ENCODE results near the gene GID8. TPM values are rescaled to one million over a fixed set of nuclear protein-coding genes. Genes with fewer than 3 reads are reported as not detected.

Gene GID8
- total and polyA plus RNA-seq, 9 of the 15 experiments (the other 6 are each of a cell fraction or from before 2014, with no cell fraction given): 7.5 to 31.6 (median 22.2) TPM

DNA sequence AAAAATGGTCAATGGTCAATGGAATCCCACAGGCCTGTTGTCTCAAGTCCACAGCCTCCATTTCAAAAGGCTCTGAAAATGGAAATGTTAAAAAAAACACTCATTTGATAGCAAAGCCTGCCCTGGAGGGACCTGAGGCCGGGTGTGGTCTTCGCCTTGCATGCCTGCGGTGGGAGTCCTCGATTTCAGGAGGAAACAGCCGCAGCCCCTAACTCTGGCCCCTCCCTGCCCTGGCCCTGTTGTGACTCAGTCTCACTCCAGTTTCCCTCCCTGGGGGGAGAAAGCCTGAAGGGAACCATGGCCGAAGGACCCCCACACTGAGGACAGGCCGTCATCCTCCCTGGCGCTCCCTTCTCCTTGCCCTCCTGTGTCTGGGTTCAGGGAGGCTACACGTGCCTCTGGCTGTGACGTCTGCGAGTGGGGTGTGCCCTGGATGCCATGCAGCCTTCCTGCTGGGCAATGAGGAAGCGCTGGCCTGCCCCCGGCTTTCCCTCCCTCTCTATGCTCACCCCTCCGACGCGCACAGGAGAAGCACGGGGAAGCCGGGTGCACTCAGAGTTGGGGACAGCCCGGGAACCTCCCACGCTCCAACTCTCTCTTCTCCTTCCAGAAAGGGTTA is 59.6 kb downstream of the GID8 start:
- Histone ChIP-seq H3K27me3 (ENCODE audit: control insufficient read depth in 2 of 2, insufficient read depth in 2 of 2, low read length in 2 of 2) (peaks cover 59 to 87% of the 10 kb centered on the region in 2 experiments; a peak in 4 of 5 replicates), H3K4me2 (ENCODE audit: insufficient read depth, low read length) (no peak overlapping the region), H4K20me1 (replicated peaks; ENCODE audit: control insufficient read depth, insufficient read depth, low read length) (peaks cover 16% of the 10 kb centered on the region), H3K4me3 (no peak overlapping the region), H3K9ac (ENCODE audit: insufficient read depth in 1 of 2, low read depth in 2 of 2, low read length in 2 of 2) (no peak overlapping the region), H3K27ac (ENCODE audit: extremely low read depth, low read depth, low read length) (no peak overlapping the region), H3K9me1 (ENCODE audit: control insufficient read depth, insufficient read depth, low read length) (no peaks in the 10 kb centered on the region), H3K79me2 (ENCODE audit: control insufficient read depth, insufficient read depth, low read length) (no peaks in the 10 kb centered on the region), H3K9me3 (replicated peaks; ENCODE audit: control insufficient read depth, insufficient read depth, low read depth, low read length) (no peaks in the 10 kb centered on the region), H2AFZ (ENCODE audit: low read depth, low read length) (no peak overlapping the region), H3K36me3 (ENCODE audit: control insufficient read depth, insufficient read depth, low read length) (no peaks in the 10 kb centered on the region), H3K4me1 (replicated peaks in 1 of 2; ENCODE audit: control insufficient read depth in 2 of 2, insufficient read depth in 2 of 2, low read length in 2 of 2) (peaks cover 0 to 12% of the 10 kb centered on the region in 2 experiments; a peak in 2 of 5 replicates)
- DNase-seq (ENCODE audit: extremely low read depth in 1 of 4, low spot score in 3 of 4) (no peak), ATAC-seq (no peak), FAIRE-seq (no peak)
- 2% methylated on average over 16 of the region's 20 CpGs for whole genome bisulfite sequencing (ENCODE audit: insufficient coverage, low coverage, missing lambda C conversion rate)
- intact Hi-C loops (cut with micrococcal nuclease): no loop called here
- no TSS peak for BruUV-seq (replicated peaks)
- ChIA-PET POLR2A (interaction anchor here (0.6 kb wide), 2 partner anchors 117 to 219 kb away, joined by 3 read pairs; no protein-coding TSS in a partner anchor), CTCF (ENCODE audit: low intra/inter-chr PET ratio) (no interaction called here)
- in situ Hi-C loops (cut with MboI): no loop called here
- TF ChIP-seq MED1 (CRISPR knock-in tag; IDR thresholded peaks at IDR 0.05; ENCODE audit: borderline replicate concordance) (no peak), OTX1 (CRISPR knock-in tag; IDR thresholded peaks at IDR 0.05) (no peak), ZNF282 (CRISPR knock-in tag; IDR thresholded peaks at IDR 0.05) (no peak), ZNF174 (CRISPR knock-in tag; IDR thresholded peaks at IDR 0.05) (no peak), U2AF2 (optimal IDR thresholded peaks at IDR 0.05; ENCODE audit: low read depth, low read length) (no peak), COPS2 (conservative IDR thresholded peaks at IDR 0.05) (no peak), POLR2H (tag; IDR thresholded peaks at IDR 0.05; ENCODE audit: low read depth) (no peak), NONO (IDR thresholded peaks at IDR 0.05; ENCODE audit: low read depth in 2 of 2, low read length in 1 of 2) (no peak), ZNF133 (CRISPR knock-in tag; IDR thresholded peaks at IDR 0.05) (no peak), HDAC2 (IDR thresholded peaks at IDR 0.05) (no peak), MCM5 (IDR thresholded peaks at IDR 0.05; ENCODE audit: low read depth) (no peak), ZNF354B (CRISPR knock-in tag; IDR thresholded peaks at IDR 0.05) (no peak), BRD9 (IDR thresholded peaks at IDR 0.05; ENCODE audit: low read depth, partially characterized antibody) (no peak)
- TF ChIP-seq, protein P1, sequence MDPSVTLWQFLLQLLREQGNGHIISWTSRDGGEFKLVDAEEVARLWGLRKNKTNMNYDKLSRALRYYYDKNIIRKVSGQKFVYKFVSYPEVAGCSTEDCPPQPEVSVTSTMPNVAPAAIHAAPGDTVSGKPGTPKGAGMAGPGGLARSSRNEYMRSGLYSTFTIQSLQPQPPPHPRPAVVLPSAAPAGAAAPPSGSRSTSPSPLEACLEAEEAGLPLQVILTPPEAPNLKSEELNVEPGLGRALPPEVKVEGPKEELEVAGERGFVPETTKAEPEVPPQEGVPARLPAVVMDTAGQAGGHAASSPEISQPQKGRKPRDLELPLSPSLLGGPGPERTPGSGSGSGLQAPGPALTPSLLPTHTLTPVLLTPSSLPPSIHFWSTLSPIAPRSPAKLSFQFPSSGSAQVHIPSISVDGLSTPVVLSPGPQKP (CRISPR knock-in tag; IDR thresholded peaks at IDR 0.05): no peak
- TF ChIP-seq, protein P2, sequence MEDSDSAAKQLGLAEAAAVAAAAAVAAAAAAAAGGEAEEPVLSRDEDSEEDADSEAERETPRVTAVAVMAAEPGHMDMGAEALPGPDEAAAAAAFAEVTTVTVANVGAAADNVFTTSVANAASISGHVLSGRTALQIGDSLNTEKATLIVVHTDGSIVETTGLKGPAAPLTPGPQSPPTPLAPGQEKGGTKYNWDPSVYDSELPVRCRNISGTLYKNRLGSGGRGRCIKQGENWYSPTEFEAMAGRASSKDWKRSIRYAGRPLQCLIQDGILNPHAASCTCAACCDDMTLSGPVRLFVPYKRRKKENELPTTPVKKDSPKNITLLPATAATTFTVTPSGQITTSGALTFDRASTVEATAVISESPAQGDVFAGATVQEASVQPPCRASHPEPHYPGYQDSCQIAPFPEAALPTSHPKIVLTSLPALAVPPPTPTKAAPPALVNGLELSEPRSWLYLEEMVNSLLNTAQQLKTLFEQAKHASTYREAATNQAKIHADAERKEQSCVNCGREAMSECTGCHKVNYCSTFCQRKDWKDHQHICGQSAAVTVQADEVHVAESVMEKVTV (CRISPR knock-in tag; IDR thresholded peaks at IDR 0.05): no peak
- TF ChIP-seq, protein P3, sequence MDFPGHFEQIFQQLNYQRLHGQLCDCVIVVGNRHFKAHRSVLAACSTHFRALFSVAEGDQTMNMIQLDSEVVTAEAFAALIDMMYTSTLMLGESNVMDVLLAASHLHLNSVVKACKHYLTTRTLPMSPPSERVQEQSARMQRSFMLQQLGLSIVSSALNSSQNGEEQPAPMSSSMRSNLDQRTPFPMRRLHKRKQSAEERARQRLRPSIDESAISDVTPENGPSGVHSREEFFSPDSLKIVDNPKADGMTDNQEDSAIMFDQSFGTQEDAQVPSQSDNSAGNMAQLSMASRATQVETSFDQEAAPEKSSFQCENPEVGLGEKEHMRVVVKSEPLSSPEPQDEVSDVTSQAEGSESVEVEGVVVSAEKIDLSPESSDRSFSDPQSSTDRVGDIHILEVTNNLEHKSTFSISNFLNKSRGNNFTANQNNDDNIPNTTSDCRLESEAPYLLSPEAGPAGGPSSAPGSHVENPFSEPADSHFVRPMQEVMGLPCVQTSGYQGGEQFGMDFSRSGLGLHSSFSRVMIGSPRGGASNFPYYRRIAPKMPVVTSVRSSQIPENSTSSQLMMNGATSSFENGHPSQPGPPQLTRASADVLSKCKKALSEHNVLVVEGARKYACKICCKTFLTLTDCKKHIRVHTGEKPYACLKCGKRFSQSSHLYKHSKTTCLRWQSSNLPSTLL (IDR thresholded peaks at IDR 0.05): no peak
- TF ChIP-seq, protein P4, sequence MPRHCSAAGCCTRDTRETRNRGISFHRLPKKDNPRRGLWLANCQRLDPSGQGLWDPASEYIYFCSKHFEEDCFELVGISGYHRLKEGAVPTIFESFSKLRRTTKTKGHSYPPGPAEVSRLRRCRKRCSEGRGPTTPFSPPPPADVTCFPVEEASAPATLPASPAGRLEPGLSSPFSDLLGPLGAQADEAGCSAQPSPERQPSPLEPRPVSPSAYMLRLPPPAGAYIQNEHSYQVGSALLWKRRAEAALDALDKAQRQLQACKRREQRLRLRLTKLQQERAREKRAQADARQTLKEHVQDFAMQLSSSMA (CRISPR knock-in tag; IDR thresholded peaks at IDR 0.05): no peak
